Measurements from ENCODE around the gene BCAS3.

DNA sequence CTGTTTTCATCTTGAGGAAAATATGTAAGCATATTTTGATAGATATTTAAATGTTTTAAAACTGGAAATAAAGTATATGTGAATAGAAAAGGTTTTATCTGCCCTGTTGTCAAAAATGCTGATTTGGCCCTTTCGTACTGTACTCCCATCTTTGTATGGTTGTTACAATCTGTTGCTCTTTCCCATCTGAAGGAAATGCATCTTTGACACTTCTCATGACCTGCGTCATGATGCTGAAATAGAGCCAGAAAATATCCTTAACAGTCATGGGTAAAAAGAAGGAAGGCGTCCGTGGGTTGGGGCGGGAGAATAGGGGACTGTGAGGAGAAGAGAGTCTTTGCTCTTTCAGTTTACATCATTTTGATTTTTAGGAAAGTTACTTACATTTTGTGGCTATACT, 327.7 kb downstream of the BCAS3 start:
- TF ChIP-seq, protein P1, sequence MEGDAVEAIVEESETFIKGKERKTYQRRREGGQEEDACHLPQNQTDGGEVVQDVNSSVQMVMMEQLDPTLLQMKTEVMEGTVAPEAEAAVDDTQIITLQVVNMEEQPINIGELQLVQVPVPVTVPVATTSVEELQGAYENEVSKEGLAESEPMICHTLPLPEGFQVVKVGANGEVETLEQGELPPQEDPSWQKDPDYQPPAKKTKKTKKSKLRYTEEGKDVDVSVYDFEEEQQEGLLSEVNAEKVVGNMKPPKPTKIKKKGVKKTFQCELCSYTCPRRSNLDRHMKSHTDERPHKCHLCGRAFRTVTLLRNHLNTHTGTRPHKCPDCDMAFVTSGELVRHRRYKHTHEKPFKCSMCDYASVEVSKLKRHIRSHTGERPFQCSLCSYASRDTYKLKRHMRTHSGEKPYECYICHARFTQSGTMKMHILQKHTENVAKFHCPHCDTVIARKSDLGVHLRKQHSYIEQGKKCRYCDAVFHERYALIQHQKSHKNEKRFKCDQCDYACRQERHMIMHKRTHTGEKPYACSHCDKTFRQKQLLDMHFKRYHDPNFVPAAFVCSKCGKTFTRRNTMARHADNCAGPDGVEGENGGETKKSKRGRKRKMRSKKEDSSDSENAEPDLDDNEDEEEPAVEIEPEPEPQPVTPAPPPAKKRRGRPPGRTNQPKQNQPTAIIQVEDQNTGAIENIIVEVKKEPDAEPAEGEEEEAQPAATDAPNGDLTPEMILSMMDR (IDR thresholded peaks at IDR 0.05; ENCODE audit: low read depth, low read length), result no peak
- no peak for TF ChIP-seq EZH2phosphoT487 (IDR thresholded peaks at IDR 0.05; ENCODE audit: low read depth)

All from OCI-LY3 (cell line).